ENCODE measurements around the gene FBXL14. TPM values are rescaled to one million over a fixed set of nuclear protein-coding genes. Genes with fewer than 3 reads are reported as not detected.
A peak's percentile ranks its signal among the peaks of the same experiment; 100 is the strongest.

Gene FBXL14
- total and polyA plus RNA-seq, 4 donors: 4.4 to 23.0 (median 13.1) TPM

GRCh38 chr12:1529862-1530591 lies 64.4 kb downstream of the FBXL14 start:
- DNase-seq: peak; percentile 32 to 48 (median 48)
- Histone ChIP-seq H3K9ac (ENCODE audit: insufficient read depth in 1 of 2, low read length in 2 of 2) (peak overlapping the region in 1 of 2 donors; percentile 14), H3K27me3 (ENCODE audit: control insufficient read depth in 3 of 3, insufficient read depth in 3 of 3, low read length in 2 of 3) (peaks cover 0 to 10% (median 2%) of the 10 kb centered on the region in 3 donors), H3K36me3 (ENCODE audit: control insufficient read depth in 4 of 4, insufficient read depth in 4 of 4, low read length in 4 of 4) (no peaks in the 10 kb centered on the region), H3K9me3 (ENCODE audit: control insufficient read depth in 4 of 4, insufficient read depth in 3 of 4, low read length in 3 of 4) (no peaks in the 10 kb centered on the region), H3K4me3 (peak overlapping the region; percentile 17), H3K27ac (ENCODE audit: low read depth in 1 of 2, low read length in 1 of 2) (no peak overlapping the region), H3K4me1 (ENCODE audit: control insufficient read depth in 5 of 5, insufficient read depth in 5 of 5, low read length in 5 of 5) (peaks cover 0 to 35% (median 0%) of the 10 kb centered on the region in 5 donors)
- no peak for ATAC-seq (ENCODE audit: insufficient read depth, low FRiP score)
- WGBS, 2 donors: 4% methylated on average over 45 to 101 of the region's 101 CpGs
- no peak for TF ChIP-seq CTCF (IDR thresholded peaks at IDR 0.05; ENCODE audit: control extremely low read depth, extremely low read depth)

- Histone ChIP-seq H3K9ac (ENCODE audit: insufficient read depth in 1 of 2, low read length in 2 of 2) (peak overlapping the region in 1 of 2 donors; percentile 14), H3K27ac (ENCODE audit: low read depth in 1 of 2, low read length in 1 of 2) (no peak overlapping the region), H3K9me3 (ENCODE audit: control insufficient read depth in 4 of 4, insufficient read depth in 3 of 4, low read length in 3 of 4) (no peaks in the 10 kb centered on the region), H3K36me3 (ENCODE audit: control insufficient read depth in 4 of 4, insufficient read depth in 4 of 4, low read length in 4 of 4) (no peaks in the 10 kb centered on the region), H3K4me1 (ENCODE audit: control insufficient read depth in 5 of 5, insufficient read depth in 5 of 5, low read length in 5 of 5) (peaks cover 0 to 35% (median 0%) of the 10 kb centered on the region in 5 donors), H3K4me3 (no peak overlapping the region), H3K27me3 (ENCODE audit: control insufficient read depth in 3 of 3, insufficient read depth in 3 of 3, low read length in 2 of 3) (peaks cover 0 to 10% (median 2%) of the 10 kb centered on the region in 3 donors)
- WGBS, 2 donors: 65 to 71% methylated on average over 11 of the region's 11 CpGs
- DNase-seq (no peak), ATAC-seq (ENCODE audit: insufficient read depth, low FRiP score) (no peak)
- TF ChIP-seq CTCF (IDR thresholded peaks at IDR 0.05; ENCODE audit: control extremely low read depth, extremely low read depth): no peak
Observed at GRCh38 chr12:1529228-1529861, 65.0 kb downstream of the FBXL14 start.

- ATAC-seq (ENCODE audit: insufficient read depth, low FRiP score): no peak
- Histone ChIP-seq H3K9ac (ENCODE audit: insufficient read depth in 1 of 2, low read length in 2 of 2) (no peak overlapping the region), H3K27me3 (ENCODE audit: control insufficient read depth in 3 of 3, insufficient read depth in 3 of 3, low read length in 2 of 3) (peaks cover 0 to 10% (median 2%) of the 10 kb centered on the region in 3 donors), H3K4me3 (no peak overlapping the region), H3K4me1 (ENCODE audit: control insufficient read depth in 5 of 5, insufficient read depth in 5 of 5, low read length in 5 of 5) (peaks cover 0 to 32% (median 0%) of the 10 kb centered on the region in 5 donors), H3K27ac (ENCODE audit: low read depth in 1 of 2, low read length in 1 of 2) (no peak overlapping the region), H3K9me3 (ENCODE audit: control insufficient read depth in 4 of 4, insufficient read depth in 3 of 4, low read length in 3 of 4) (no peaks in the 10 kb centered on the region), H3K36me3 (ENCODE audit: control insufficient read depth in 4 of 4, insufficient read depth in 4 of 4, low read length in 4 of 4) (no peaks in the 10 kb centered on the region)
- WGBS, 2 donors: 94% methylated on average over 3 of the region's 3 CpGs
- DNase-seq: no peak
- TF ChIP-seq CTCF (IDR thresholded peaks at IDR 0.05; ENCODE audit: control extremely low read depth, extremely low read depth): no peak
Observed at GRCh38 chr12:1528791-1529190, 65.6 kb downstream of the FBXL14 start.
